ENCODE measurements around the gene RUNX2.

DNA sequence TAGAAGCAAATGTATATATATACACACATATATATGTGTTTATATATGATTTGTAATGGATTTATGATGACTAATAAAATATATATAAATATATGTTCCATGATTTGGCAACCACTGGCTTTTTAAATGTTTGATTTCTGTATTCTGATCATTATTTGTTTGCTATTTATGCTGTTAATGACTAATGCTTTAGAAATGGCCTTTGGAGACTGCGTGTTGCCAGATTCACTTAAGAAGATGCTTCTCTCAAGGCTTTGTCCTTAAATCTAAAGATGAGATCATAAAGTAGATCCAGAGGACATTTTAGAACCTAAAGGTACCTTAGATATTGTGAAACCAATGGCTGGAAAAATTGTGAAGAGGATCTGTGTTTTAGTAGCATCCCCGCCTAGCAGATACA lies 165.6 kb downstream of the RUNX2 start:
- TF ChIP-seq, protein P1, sequence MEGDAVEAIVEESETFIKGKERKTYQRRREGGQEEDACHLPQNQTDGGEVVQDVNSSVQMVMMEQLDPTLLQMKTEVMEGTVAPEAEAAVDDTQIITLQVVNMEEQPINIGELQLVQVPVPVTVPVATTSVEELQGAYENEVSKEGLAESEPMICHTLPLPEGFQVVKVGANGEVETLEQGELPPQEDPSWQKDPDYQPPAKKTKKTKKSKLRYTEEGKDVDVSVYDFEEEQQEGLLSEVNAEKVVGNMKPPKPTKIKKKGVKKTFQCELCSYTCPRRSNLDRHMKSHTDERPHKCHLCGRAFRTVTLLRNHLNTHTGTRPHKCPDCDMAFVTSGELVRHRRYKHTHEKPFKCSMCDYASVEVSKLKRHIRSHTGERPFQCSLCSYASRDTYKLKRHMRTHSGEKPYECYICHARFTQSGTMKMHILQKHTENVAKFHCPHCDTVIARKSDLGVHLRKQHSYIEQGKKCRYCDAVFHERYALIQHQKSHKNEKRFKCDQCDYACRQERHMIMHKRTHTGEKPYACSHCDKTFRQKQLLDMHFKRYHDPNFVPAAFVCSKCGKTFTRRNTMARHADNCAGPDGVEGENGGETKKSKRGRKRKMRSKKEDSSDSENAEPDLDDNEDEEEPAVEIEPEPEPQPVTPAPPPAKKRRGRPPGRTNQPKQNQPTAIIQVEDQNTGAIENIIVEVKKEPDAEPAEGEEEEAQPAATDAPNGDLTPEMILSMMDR (IDR thresholded peaks at IDR 0.05) = no peak
- TF ChIP-seq POLR2A (IDR thresholded peaks at IDR 0.05) (no peak), EP300 (IDR thresholded peaks at IDR 0.05; ENCODE audit: low read depth) (no peak)
